NCI-H1092 (cell line): ENCODE results near the gene OR2C1.

ENCODE experiments used
- DNase-seq: peaks from one replicate; lab custom pipeline; 2025; lab: John Stamatoyannopoulos, UW

Gene OR2C1

DNA sequence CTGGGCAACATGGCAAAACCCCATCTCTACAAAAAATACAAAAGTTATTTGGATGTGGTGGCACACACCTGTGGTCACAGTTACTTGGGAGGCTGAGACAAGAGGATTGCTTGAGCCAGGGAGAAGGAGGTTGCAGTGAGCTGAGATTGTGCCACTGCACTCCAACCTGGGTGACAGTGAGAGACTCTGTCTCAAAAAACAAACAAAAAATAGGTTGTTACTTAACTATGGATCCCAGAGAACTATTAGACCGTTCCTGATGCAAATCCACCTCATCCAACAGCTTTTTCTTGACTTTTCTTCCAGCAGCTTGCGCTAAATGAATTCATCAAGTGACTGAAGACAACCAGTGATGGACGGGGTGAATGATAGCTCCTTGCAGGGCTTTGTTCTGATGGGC lies at the start of gene OR2C1:
Gene OR2C1, plus strand, starts transcription at position 301 of the 400 bp plus-strand sequence. Its CDS starts 52 bp downstream, at position 353.
- no peak for DNase-seq

DNA sequence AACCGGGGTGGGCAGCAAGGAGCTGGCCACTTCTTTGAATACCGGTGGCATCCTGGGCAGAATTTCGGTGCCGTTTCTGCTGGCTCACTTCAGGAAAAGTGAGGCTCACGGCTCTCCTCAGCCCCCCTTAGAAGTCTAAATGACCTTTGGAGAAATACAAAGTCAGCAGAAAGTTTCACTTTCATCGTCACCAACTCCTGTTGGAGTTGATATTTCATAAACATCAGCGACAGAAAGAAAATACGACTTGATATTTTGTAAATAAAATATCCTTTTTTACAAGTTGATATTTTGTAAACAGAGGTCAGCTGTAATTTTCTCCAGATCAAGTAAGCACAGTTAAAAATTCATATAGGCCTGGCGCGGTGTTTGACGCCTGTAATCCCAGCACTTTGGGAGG lies 49.6 kb upstream of the OR2C1 start:
- DNase-seq, result no peak

DNA sequence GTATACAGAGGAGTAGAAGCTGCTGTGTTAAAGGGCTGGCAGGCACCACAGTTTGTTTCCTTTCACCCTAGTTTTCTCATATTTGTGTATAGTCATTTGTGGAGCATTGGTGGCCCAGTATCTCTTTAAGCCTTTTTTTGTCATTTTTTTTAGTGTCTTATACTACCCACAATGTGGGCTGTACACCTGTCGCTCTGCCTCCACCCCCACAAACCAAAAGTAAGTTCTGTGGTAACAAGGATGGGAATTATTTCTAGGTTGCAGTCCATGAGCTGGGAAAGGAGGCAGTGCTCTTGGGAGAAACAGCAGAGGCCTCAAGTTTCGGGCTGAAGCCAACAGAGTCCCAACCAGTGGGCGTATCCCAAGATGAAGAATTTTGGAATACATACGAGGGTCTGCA lies 44.2 kb upstream of the OR2C1 start:
- no peak for DNase-seq

GRCh38 chr16:3317315-3317999 lies 38.2 kb upstream of the OR2C1 start:
- no peak for DNase-seq

- no peak for DNase-seq
These were observed 33.9 kb upstream of the OR2C1 start for GRCh38 chr16:3321816-3322215.

- DNase-seq, result no peak
These were observed 28.2 kb upstream of the OR2C1 start for GRCh38 chr16:3327514-3327913.

GRCh38 chr16:3328104-3328503 lies 27.6 kb upstream of the OR2C1 start:
- DNase-seq, result no peak

DNA sequence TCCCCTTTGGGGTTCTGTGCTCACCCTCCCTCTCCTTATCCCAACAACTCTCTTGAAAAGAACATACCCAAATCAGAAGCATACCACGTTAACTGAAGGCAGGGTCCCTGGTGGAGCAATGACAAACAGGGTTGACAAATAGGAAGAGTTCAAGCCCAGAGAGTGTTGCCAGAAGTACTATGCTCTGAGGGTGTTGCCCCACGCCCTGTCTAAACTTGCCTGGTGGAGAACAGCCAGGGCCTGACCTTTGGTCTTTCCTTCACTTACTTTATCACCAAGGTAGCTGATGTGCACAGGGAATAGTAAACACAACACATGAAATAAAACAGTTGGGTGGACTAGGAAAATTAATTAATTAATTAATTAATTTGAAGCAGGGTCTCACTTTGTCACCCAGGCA lies 27.0 kb upstream of the OR2C1 start:
- no peak for DNase-seq

DNA sequence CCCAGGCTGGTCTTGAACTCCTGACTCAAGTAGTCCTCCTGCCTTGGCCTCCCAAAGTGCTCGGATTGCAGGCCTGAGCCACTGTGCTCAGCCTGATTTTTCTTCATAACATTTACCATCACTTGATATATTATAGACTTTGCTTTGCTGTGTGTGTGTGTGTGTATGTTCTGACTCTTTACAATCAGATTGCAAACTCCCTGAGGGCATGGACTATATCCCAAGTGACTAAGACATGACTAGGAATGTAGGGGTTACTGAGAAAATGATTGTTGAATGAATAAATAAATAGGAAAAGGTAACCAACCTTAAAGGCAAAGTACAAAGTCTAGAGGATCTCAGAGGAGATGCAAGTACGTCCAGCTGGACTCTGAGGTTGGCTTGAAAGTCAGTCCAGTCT lies 9.6 kb upstream of the OR2C1 start:
- DNase-seq, result no peak

DNA sequence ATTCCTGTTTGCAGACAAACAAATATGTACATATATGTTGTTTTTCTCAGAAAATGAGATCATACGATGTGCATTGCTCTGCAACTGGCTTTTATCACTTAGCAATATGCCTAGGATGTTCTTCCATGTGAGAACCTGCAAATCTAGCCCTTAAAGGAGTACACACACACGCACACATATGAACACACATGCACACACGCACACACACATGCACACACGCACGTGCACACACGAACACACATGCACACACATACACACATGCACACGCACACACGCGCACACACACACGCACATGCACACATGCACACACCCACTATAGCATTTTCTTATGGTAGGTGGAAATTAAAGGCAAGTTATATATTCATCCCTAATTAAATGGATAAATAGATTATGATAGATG lies 8.1 kb upstream of the OR2C1 start:
- DNase-seq, result no peak

- DNase-seq, result no peak
These were observed 7.0 kb upstream of the OR2C1 start for GRCh38 chr16:3348547-3349167.

GRCh38 chr16:3349175-3349574 lies 6.5 kb upstream of the OR2C1 start:
- no peak for DNase-seq

- no peak for DNase-seq
These were observed 429 bp downstream of the OR2C1 start for GRCh38 chr16:3356118-3356517.

DNA sequence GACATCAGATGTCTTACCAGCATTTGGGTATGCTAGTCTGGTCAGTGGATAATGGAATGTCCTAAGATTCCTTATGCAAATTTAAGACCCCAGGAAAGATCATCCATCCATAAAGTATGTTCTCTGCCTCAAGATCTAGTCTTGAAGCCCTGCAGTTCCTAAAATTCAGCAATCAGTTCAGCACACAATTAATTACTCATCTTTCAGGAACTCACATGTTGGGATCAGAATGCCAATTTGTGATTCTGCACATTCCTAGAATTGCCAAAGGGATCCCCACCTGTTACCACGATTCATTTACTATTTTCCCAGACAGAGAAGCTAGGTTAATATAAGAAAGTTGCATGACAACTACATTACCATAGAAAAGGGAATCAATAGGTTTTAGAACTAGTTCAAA lies 3.2 kb downstream of the OR2C1 start:
- no peak for DNase-seq

- no peak for DNase-seq
These were observed 7.2 kb downstream of the OR2C1 start for GRCh38 chr16:3362931-3363330.

- DNase-seq, result no peak
These were observed 8.1 kb downstream of the OR2C1 start for GRCh38 chr16:3363793-3364192.

GRCh38 chr16:3364774-3365427 lies 9.2 kb downstream of the OR2C1 start:
- peak; percentile 64 for DNase-seq

GRCh38 chr16:3369073-3369472 lies 13.4 kb downstream of the OR2C1 start:
- DNase-seq, result no peak

- no peak for DNase-seq
These were observed 20.0 kb downstream of the OR2C1 start for GRCh38 chr16:3375680-3376079.

DNA sequence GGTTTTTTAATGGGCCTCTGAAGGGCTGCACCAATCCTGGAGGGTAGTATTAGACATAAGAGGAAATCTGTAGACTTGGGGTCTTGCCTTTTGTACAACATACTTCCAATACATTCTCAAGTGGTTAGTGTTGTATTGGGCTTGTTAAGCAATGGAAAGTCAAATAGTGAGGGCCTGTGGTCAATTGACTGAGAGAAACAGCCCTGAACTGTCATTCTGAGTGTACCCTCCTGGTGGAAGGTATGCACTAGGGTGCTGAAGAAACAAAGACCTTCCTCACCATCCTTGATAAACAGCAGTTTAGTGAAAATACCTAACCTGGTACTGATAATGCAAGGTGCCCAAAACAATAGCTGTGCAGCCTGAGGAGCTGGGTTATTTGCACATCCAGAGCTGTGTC lies 22.2 kb downstream of the OR2C1 start:
- no peak for DNase-seq

GRCh38 chr16:3383045-3383448 lies 27.4 kb downstream of the OR2C1 start:
- DNase-seq, result no peak

DNA sequence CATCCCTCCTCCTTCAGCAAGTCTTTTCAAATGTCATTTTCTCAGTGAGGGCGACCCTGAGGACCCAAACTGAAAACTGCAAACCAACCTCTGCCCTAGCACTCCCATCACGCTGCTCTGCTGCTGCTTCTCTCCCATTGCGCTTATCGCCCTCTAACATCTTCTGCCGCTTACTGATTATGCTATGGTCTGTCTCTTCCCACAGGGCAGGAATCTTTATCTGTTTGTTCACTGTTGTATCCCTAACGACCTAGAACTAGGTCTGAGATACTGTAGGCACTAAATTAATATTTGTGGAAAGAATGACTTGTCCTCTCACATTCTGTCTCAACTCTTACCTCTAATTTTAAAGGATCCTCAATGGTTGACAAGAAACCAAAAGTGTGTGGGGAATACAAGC lies 32.6 kb downstream of the OR2C1 start:
- no peak for DNase-seq

GRCh38 chr16:3389663-3390338 lies 34.1 kb downstream of the OR2C1 start:
- no peak for DNase-seq
